GM23338 (cell line): ENCODE results near the gene PCDHGA1. TPM values are rescaled to one million over a fixed set of nuclear protein-coding genes. Genes with fewer than 3 reads are reported as not detected.

Source experiments
- ATAC-seq: fragments of 200-7000 bp; cut with Tn5 transposase; 3 replicates; pipeline ENCODE4 v1.9.1; 2020
- DNase-seq: peaks from one replicate; pipeline ENCODE4 v3.0.0-alpha.2; 2015; ENCODE audit warnings: low spot score
- H2AFZ ChIP-seq: fragments of 200-600 bp; sonication (generic); 2 replicates; pipeline ENCODE4 v1.8.0; 2016; ENCODE audit warnings: antibody characterized with exemption, mild to moderate bottlenecking, moderate library complexity
- H3F3A ChIP-seq: fragments of 200-600 bp; sonication (generic); replicated peaks from 2 replicates; pipeline ENCODE4 v1.8.0; 2017; ENCODE audit warnings: antibody characterized with exemption, mixed run types, low read depth
- H3K27ac ChIP-seq: fragments of 200-600 bp; sonication (generic); 2 replicates; pipeline ENCODE4 v1.6.1; 2016; ENCODE audit warnings: low read depth
- H3K27me3 ChIP-seq: fragments of 200-600 bp; sonication (generic); 2 replicates; pipeline ENCODE4 v1.8.0; 2016; ENCODE audit warnings: mild to moderate bottlenecking, mixed run types, moderate library complexity; ENCODE audit not compliant: insufficient read depth
- H3K36me3 ChIP-seq: fragments of 200-600 bp; sonication (generic); 2 replicates; pipeline ENCODE4 v1.8.0; 2016; ENCODE audit warnings: mild to moderate bottlenecking; ENCODE audit not compliant: insufficient read depth
- H3K4me1 ChIP-seq: fragments of 200-600 bp; sonication (generic); 2 replicates; pipeline ENCODE4 v1.8.0; 2016; ENCODE audit warnings: mild to moderate bottlenecking, moderate library complexity; ENCODE audit not compliant: insufficient read depth
- H3K4me2 ChIP-seq: fragments of 200-600 bp; sonication (generic); 2 replicates; pipeline ENCODE4 v1.7.1; 2017; ENCODE audit warnings: mixed run types
- H3K4me3 ChIP-seq: fragments of 200-600 bp; sonication (generic); 2 replicates; pipeline ENCODE4 v1.6.1; 2016; ENCODE audit warnings: mixed run types
- H3K79me2 ChIP-seq: fragments of 200-600 bp; sonication (generic); replicated peaks from 2 replicates; pipeline ENCODE4 v1.8.0; 2017; ENCODE audit warnings: mild to moderate bottlenecking; ENCODE audit not compliant: insufficient read depth
- H3K9me2 ChIP-seq: fragments of 200-600 bp; sonication (generic); 2 replicates; pipeline ENCODE4 v1.8.0; 2017; ENCODE audit not compliant: insufficient read depth
- H4K20me1 ChIP-seq: fragments of 200-600 bp; sonication (generic); replicated peaks from 2 replicates; pipeline ENCODE4 v1.8.0; 2017; ENCODE audit warnings: mild to moderate bottlenecking; ENCODE audit not compliant: insufficient read depth
- H3K27ac Mint-ChIP-seq: 2 replicates; pipeline ENCODE4 v1.8.0; 2020; ENCODE audit warnings: inconsistent platforms, mild to moderate bottlenecking, moderate library complexity, mixed read lengths
- H3K27me3 Mint-ChIP-seq: 3 replicates; pipeline ENCODE4 v1.8.0; 2022; ENCODE audit warnings: low read depth, mild to moderate bottlenecking, moderate library complexity, mixed read lengths, inconsistent platforms; ENCODE audit not compliant: insufficient read depth, poor library complexity
- H3K36me3 Mint-ChIP-seq: 3 replicates; pipeline ENCODE4 v1.8.0; 2021; ENCODE audit warnings: low read depth, mild to moderate bottlenecking, inconsistent platforms, moderate library complexity, mixed read lengths
- H3K4me1 Mint-ChIP-seq: 3 replicates; pipeline ENCODE4 v1.8.0; 2020; ENCODE audit warnings: mild to moderate bottlenecking, inconsistent platforms, mixed read lengths
- H3K4me3 Mint-ChIP-seq: 3 replicates; pipeline ENCODE4 v1.8.0; 2021; ENCODE audit warnings: moderate library complexity, mild to moderate bottlenecking, inconsistent platforms, mixed read lengths
- H3K9me3 Mint-ChIP-seq: 3 replicates; pipeline ENCODE4 v1.8.0; 2020; ENCODE audit warnings: moderate library complexity, mild to moderate bottlenecking, inconsistent platforms, mixed read lengths
- CTCF ChIP-seq, 2 experiments: fragments of 200-600 bp in 1 of 2; sonication (generic) in 1 of 2; conservative IDR thresholded peaks; 2 replicates each; pipeline versions ENCODE4 v1.5.1 to v1.6.1; 2016 to 2017; ENCODE audit warnings: antibody characterized with exemption in 2 of 2, low read depth in 2 of 2, mild to moderate bottlenecking in 2 of 2, moderate library complexity in 1 of 2
- EZH2phosphoT487 ChIP-seq: fragments of 200-600 bp; sonication (generic); IDR thresholded peaks from one replicate; pipeline ENCODE4 v1.8.1; 2018; ENCODE audit warnings: antibody characterized with exemption; ENCODE audit not compliant: unreplicated experiment
- NANOG ChIP-seq: IDR thresholded peaks from 2 replicates; pipeline ENCODE4 v1.6.1; 2016; ENCODE audit warnings: antibody characterized with exemption, borderline replicate concordance
- ZNF462 ChIP-seq: fragments of 250-450 bp; sonication (Bioruptor Pico); IDR thresholded peaks from 2 replicates; pipeline ENCODE4 v1.5.0; 2020; ENCODE audit warnings: mild to moderate bottlenecking, moderate library complexity
- polyA plus RNA-seq: library from polyadenylated mRNA; unstranded; fragments of >200 nt; fragmentation: Nextera tagmentation; extraction: Ambion mirVana; gene quantifications from 2 replicates; pipeline ENCODE4 v1.2.1, GENCODE V29; 2016
- total RNA-seq: library from RNA; depleted of rRNA; stranded (reverse); fragments of >200 nt; shearing (Covaris generic); gene quantifications from 2 replicates; pipeline ENCODE4 v1.2.3, GENCODE V29; 2014

PCDHGA1 gene
- total and polyA plus RNA-seq, 2 experiments from 2014 or later: 0.39 to 1.7 TPM

GRCh38 chr5:141362719-141363118 is 32.4 kb downstream of the PCDHGA1 start:
- H3K4me1 Mint-ChIP-seq: peaks cover 14% of the 10 kb centered on the region
- peaks cover 14% of the 10 kb centered on the region for H3K27me3 Mint-ChIP-seq
- no peaks in the 10 kb centered on the region for H3K79me2 ChIP-seq
- H3K36me3 Mint-ChIP-seq: peaks cover 64% of the 10 kb centered on the region
- no peak overlapping the region for H3K27ac ChIP-seq
- DNase-seq: no peak
- H4K20me1 ChIP-seq: no peaks in the 10 kb centered on the region
- peaks cover 17% of the 10 kb centered on the region; the same call in 1 of the 2 replicates for H3K4me1 ChIP-seq
- H3K9me3 Mint-ChIP-seq: peaks cover 71% of the 10 kb centered on the region
- H3K27me3 ChIP-seq: no peaks in the 10 kb centered on the region
- no peak for ATAC-seq
- H3K27ac Mint-ChIP-seq: peak overlapping the region; percentile 5; the same call in 1 of the 2 replicates
- H2AFZ ChIP-seq: no peak overlapping the region
- 0 out of 2 replicates have a peak, but pooled peaks cover 3% of the 10 kb centered on the region for H3F3A ChIP-seq
- peak overlapping the region; percentile 42 for H3K4me2 ChIP-seq
- no peaks in the 10 kb centered on the region for H3K9me2 ChIP-seq
- no peak overlapping the region; the same call in 2 of the 3 replicates for H3K4me3 Mint-ChIP-seq
- TF ChIP-seq NANOG (peak; percentile 52; the same call in 1 of the 2 replicates), ZNF462 (no peak)
- peaks cover 4% of the 10 kb centered on the region; the same call in 1 of the 2 replicates for H3K36me3 ChIP-seq
- peak overlapping the region; percentile 15 for H3K4me3 ChIP-seq

GRCh38 chr5:141363952-141364660 is 33.8 kb downstream of the PCDHGA1 start, which contains the start of gene PCDHGA5:
PCDHGA5 (plus strand) TSS chr5:141364162; CDS start chr5:141364331, 169 bp downstream.
- H3K9me3 Mint-ChIP-seq: peaks cover 71% of the 10 kb centered on the region
- H4K20me1 ChIP-seq: no peaks in the 10 kb centered on the region
- TF ChIP-seq EZH2phosphoT487 (no peak), CTCF (conservative IDR thresholded peaks at IDR 0.05; ENCODE audit: low read depth in 2 of 2) (peak in 1 of 2 experiments; percentile 37; a peak in 2 of 4 replicates)
- peaks cover 14% of the 10 kb centered on the region for H3K27me3 Mint-ChIP-seq
- peaks cover 64% of the 10 kb centered on the region for H3K36me3 Mint-ChIP-seq
- H3K4me3 Mint-ChIP-seq: no peak within 1 kb of the TSS
- H3K4me1 ChIP-seq: peaks cover 17% of the 10 kb centered on the region; the same call in 1 of the 2 replicates
- 0 out of 2 replicates have a peak, but pooled peaks cover 3% of the 10 kb centered on the region for H3F3A ChIP-seq
- peak within 1 kb of the TSS; percentile 15 for H3K4me3 ChIP-seq
- no peak within 1 kb of the TSS for H3K27ac ChIP-seq
- no peaks in the 10 kb centered on the region for H3K9me2 ChIP-seq
- ATAC-seq (no peak), DNase-seq (no peak)
- H3K27ac Mint-ChIP-seq: no peak within 1 kb of the TSS
- peaks cover 14% of the 10 kb centered on the region for H3K4me1 Mint-ChIP-seq
- no peaks in the 10 kb centered on the region for H3K79me2 ChIP-seq
- H3K4me2 ChIP-seq: peak within 1 kb of the TSS; percentile 42
- H3K36me3 ChIP-seq: peaks cover 4% of the 10 kb centered on the region; the same call in 1 of the 2 replicates
- no peaks in the 10 kb centered on the region for H3K27me3 ChIP-seq
- no peak within 1 kb of the TSS for H2AFZ ChIP-seq
